ENCODE results near the gene RNF223.

RNF223 gene

DNA sequence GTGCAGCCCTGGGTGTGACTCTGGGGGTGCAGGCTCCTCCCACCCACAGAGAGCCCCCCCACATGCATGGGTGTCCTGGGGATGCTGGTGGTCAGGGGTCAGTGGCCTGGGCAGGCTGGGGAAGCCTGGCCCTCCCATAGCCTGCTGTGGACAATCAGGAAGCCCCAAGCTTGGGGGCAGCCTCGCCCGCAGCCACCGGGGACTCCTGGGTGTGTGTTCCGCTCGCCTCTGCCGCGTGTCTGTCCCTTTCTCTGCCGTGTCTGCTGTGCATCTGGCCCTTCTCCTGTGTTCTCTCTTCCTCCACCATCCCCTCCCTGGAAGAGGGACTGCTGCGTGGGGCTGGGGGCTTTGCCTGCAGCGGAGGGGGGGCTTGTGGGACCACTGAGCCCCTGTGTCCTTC, 31.3 kb downstream of the RNF223 start:
- H3K4me1 ChIP-seq (ENCODE audit: insufficient read depth, low read length): peaks cover 6% of the 10 kb centered on the region
- no peaks in the 10 kb centered on the region for H3K36me3 ChIP-seq (ENCODE audit: insufficient read depth, low read length)
- H3K4me3 ChIP-seq (ENCODE audit: low read depth in 1 of 2, low read length in 2 of 2): no peak overlapping the region
- no peak overlapping the region for H3K9ac ChIP-seq (ENCODE audit: low read length)
- H3K27me3 ChIP-seq (ENCODE audit: control insufficient read depth in 1 of 2, insufficient read depth in 2 of 2, low read length in 2 of 2): peaks cover 0 to 8% of the 10 kb centered on the region in 2 donors
- H3K27ac ChIP-seq (ENCODE audit: low read depth, low read length): no peak overlapping the region
- no peaks in the 10 kb centered on the region for H3K9me3 ChIP-seq (ENCODE audit: low read length)

- Histone ChIP-seq H3K9ac (ENCODE audit: low read length) (no peak overlapping the region), H3K27ac (ENCODE audit: low read depth, low read length) (no peak overlapping the region), H3K36me3 (ENCODE audit: insufficient read depth, low read length) (no peaks in the 10 kb centered on the region), H3K4me3 (ENCODE audit: low read depth in 1 of 2, low read length in 2 of 2) (no peak overlapping the region), H3K4me1 (ENCODE audit: insufficient read depth, low read length) (peaks cover 6% of the 10 kb centered on the region), H3K27me3 (ENCODE audit: control insufficient read depth in 1 of 2, insufficient read depth in 2 of 2, low read length in 2 of 2) (peaks cover 0 to 17% of the 10 kb centered on the region in 2 donors), H3K9me3 (ENCODE audit: low read length) (no peaks in the 10 kb centered on the region)
Measured at GRCh38 chr1:1041873-1042272, 32.2 kb downstream of the RNF223 start.

DNA sequence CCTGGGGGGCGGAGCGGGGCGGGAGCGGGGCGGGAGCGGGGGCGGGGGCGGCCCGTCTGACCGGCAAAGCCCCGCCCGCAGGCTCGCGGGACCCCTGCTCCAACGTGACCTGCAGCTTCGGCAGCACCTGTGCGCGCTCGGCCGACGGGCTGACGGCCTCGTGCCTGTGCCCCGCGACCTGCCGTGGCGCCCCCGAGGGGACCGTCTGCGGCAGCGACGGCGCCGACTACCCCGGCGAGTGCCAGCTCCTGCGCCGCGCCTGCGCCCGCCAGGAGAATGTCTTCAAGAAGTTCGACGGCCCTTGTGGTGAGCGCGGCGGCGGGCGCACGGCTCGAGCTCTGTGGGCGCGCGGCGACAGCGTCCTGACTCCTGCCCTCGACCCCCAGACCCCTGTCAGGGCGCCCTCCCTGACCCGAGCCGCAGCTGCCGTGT, 33.0 kb downstream of the RNF223 start:
- Histone ChIP-seq H3K4me1 (ENCODE audit: insufficient read depth, low read length) (peaks cover 6% of the 10 kb centered on the region), H3K4me3 (ENCODE audit: low read depth in 1 of 2, low read length in 2 of 2) (no peak overlapping the region), H3K9ac (ENCODE audit: low read length) (no peak overlapping the region), H3K27me3 (ENCODE audit: control insufficient read depth in 1 of 2, insufficient read depth in 2 of 2, low read length in 2 of 2) (peaks cover 0 to 20% of the 10 kb centered on the region in 2 donors), H3K9me3 (ENCODE audit: low read length) (no peaks in the 10 kb centered on the region), H3K36me3 (ENCODE audit: insufficient read depth, low read length) (no peaks in the 10 kb centered on the region), H3K27ac (ENCODE audit: low read depth, low read length) (no peak overlapping the region)

DNA sequence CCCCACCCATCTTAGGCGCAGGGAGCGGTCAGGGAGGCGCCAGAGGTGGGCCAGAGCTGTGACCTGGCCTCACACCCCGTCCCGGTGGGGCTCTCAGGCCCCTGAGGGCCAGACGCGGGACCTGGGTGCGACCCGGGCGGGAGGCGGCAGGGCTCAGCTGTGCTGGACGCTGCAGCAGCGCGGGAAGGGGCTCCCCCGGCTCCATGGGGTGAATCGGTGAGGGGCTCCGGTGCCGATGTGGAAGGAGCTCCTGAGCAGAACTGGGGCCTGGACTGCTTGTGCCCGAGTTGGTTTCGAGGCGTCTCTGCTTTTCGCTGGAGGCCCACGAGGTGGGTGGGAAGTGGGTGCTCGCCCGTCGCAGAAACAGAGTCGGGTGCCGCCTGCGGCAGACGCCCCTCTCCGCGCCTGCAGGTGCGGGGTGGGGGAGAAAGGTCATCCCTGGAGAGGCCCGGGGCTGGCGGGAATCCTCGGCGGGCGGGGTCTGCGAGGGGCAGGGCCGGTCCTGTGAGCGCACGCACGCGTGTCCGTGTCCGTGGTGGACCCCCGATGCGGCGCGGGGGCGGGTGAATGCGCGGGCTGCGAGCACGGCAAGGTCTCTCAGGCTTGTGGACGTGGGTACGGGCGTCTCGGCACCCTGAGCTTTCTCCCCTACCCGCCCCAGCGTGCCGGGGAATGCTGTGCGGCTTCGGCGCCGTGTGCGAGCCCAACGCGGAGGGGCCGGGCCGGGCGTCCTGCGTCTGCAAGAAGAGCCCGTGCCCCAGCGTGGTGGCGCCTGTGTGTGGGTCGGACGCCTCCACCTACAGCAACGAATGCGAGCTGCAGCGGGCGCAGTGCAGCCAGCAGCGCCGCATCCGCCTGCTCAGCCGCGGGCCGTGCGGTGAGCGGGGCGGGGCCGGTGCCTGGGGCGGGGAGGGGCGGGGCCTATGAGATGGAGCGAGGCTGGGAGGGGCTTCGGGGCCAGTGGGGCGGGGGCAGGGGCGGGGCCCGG, 33.8 kb downstream of the RNF223 start:
- Histone ChIP-seq H3K9ac (ENCODE audit: low read length) (no peak overlapping the region), H3K4me1 (ENCODE audit: insufficient read depth, low read length) (peaks cover 6% of the 10 kb centered on the region), H3K36me3 (ENCODE audit: insufficient read depth, low read length) (no peaks in the 10 kb centered on the region), H3K27me3 (ENCODE audit: control insufficient read depth in 1 of 2, insufficient read depth in 2 of 2, low read length in 2 of 2) (peaks cover 0 to 20% of the 10 kb centered on the region in 2 donors), H3K9me3 (ENCODE audit: low read length) (no peaks in the 10 kb centered on the region), H3K4me3 (ENCODE audit: low read depth in 1 of 2, low read length in 2 of 2) (peak overlapping the region; percentile 27 to 64), H3K27ac (ENCODE audit: low read depth, low read length) (no peak overlapping the region)

GRCh38 chr1:1039145-1039910, 34.8 kb downstream of the RNF223 start:
- Histone ChIP-seq H3K27me3 (ENCODE audit: control insufficient read depth in 1 of 2, insufficient read depth in 2 of 2, low read length in 2 of 2) (peaks cover 0 to 26% of the 10 kb centered on the region in 2 donors), H3K36me3 (ENCODE audit: insufficient read depth, low read length) (no peaks in the 10 kb centered on the region), H3K9ac (ENCODE audit: low read length) (no peak overlapping the region), H3K4me3 (ENCODE audit: low read depth in 1 of 2, low read length in 2 of 2) (no peak overlapping the region), H3K9me3 (ENCODE audit: low read length) (no peaks in the 10 kb centered on the region), H3K4me1 (ENCODE audit: insufficient read depth, low read length) (peaks cover 6% of the 10 kb centered on the region), H3K27ac (ENCODE audit: low read depth, low read length) (no peak overlapping the region)

- Histone ChIP-seq H3K36me3 (ENCODE audit: insufficient read depth, low read length) (no peaks in the 10 kb centered on the region), H3K4me3 (ENCODE audit: low read depth in 1 of 2, low read length in 2 of 2) (no peak overlapping the region), H3K27ac (ENCODE audit: low read depth, low read length) (no peak overlapping the region), H3K4me1 (ENCODE audit: insufficient read depth, low read length) (peaks cover 6% of the 10 kb centered on the region), H3K9ac (ENCODE audit: low read length) (no peak overlapping the region), H3K27me3 (ENCODE audit: control insufficient read depth in 1 of 2, insufficient read depth in 2 of 2, low read length in 2 of 2) (peaks cover 0 to 33% of the 10 kb centered on the region in 2 donors), H3K9me3 (ENCODE audit: low read length) (no peaks in the 10 kb centered on the region)
Measured at GRCh38 chr1:1038694-1039093, 35.4 kb downstream of the RNF223 start.

DNA sequence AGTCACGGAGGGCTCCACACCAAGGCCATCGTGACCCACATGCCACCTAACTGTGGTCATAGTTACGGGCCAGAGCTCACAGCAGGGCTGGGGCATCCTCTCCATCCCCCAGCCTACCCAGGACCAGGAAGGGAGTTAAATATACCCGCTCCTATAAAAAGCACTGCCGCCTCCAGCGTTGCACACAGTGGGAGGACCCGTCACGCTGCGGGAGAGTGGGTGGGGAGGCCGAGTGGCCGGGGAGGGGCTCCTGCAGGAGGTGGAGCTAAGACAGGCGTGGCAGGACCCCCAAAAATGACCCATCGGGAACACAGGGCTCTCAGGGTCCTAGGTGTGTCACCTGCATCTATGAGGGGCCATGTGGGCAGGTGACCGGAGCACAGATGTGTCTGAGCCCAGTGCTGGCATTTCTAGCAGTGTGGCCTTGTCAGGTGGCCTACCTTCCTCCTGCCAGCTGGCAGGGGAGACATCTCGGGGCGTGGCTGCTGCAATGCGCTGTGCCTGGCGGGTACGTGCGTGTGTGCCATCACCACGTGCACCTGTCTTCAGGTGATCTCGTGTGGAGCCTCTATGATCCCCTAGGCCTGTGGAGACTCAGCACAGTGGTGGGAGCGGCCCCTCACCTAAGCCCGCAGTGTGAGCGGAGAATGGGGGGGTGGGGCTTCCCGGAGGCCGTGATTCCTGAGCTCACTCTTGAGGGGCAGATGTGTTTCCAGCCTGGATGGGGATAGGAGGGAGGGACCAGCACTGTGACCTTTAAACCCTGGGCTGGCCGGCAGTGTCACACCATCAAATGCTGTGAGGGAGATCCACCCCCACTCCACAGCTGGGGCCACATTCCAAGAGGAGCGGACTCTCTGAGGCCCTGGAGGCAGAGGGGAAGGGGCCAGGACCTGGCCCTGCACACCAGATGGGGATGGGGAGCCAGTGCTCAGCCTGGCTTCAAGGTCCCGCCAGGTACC, 36.5 kb downstream of the RNF223 start:
- Histone ChIP-seq H3K27ac (ENCODE audit: low read depth, low read length) (no peak overlapping the region), H3K36me3 (ENCODE audit: insufficient read depth, low read length) (no peaks in the 10 kb centered on the region), H3K27me3 (ENCODE audit: control insufficient read depth in 1 of 2, insufficient read depth in 2 of 2, low read length in 2 of 2) (peaks cover 0 to 41% of the 10 kb centered on the region in 2 donors), H3K9ac (ENCODE audit: low read length) (no peak overlapping the region), H3K9me3 (ENCODE audit: low read length) (no peaks in the 10 kb centered on the region), H3K4me3 (ENCODE audit: low read depth in 1 of 2, low read length in 2 of 2) (no peak overlapping the region), H3K4me1 (ENCODE audit: insufficient read depth, low read length) (peaks cover 6% of the 10 kb centered on the region)

DNA sequence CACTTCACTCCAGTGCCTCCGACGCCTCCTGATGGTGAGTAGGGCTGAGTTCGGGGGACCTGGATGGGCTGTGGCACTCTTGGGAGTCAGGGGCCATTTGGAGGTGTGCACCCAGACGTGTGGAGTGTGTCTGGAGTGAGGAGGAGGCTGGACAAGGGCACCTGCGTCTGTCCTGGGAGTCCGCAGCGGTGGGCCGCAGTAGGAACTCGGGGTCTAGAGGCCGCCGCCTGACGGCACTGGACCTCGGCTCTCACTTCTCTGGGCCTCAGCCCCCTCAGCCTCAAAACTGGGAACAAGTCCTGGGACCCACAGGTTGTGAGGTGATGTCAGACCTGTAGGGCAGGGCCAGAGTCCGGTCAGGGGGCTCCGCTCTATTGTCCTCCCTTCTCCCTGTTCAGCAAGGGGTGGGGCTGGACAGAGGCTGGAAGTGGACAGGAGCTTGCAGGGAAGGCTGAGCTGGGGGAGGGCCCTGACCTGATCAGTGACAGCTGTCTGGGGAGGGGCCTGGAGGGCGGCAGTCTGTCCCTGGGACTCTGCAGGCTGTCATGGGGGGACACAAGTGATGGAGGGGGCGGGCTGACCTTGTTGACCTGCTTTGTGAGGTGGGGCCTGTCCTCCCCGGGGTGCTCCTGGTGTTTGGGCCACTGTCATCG, 38.7 kb downstream of the RNF223 start:
- Histone ChIP-seq H3K4me3 (ENCODE audit: low read depth in 1 of 2, low read length in 2 of 2) (no peak overlapping the region), H3K27me3 (ENCODE audit: control insufficient read depth in 1 of 2, insufficient read depth in 2 of 2, low read length in 2 of 2) (peaks cover 0 to 48% of the 10 kb centered on the region in 2 donors), H3K4me1 (ENCODE audit: insufficient read depth, low read length) (peaks cover 6% of the 10 kb centered on the region), H3K9me3 (ENCODE audit: low read length) (no peaks in the 10 kb centered on the region), H3K9ac (ENCODE audit: low read length) (no peak overlapping the region), H3K27ac (ENCODE audit: low read depth, low read length) (no peak overlapping the region), H3K36me3 (ENCODE audit: insufficient read depth, low read length) (no peaks in the 10 kb centered on the region)

- Histone ChIP-seq H3K9ac (ENCODE audit: low read length) (no peak overlapping the region), H3K9me3 (ENCODE audit: low read length) (no peaks in the 10 kb centered on the region), H3K4me1 (ENCODE audit: insufficient read depth, low read length) (no peaks in the 10 kb centered on the region), H3K36me3 (ENCODE audit: insufficient read depth, low read length) (no peaks in the 10 kb centered on the region), H3K27me3 (ENCODE audit: control insufficient read depth in 1 of 2, insufficient read depth in 2 of 2, low read length in 2 of 2) (peaks cover 0 to 41% of the 10 kb centered on the region in 2 donors), H3K27ac (ENCODE audit: low read depth, low read length) (no peak overlapping the region), H3K4me3 (ENCODE audit: low read depth in 1 of 2, low read length in 2 of 2) (no peak overlapping the region)
Measured at GRCh38 chr1:1034439-1034781, 39.7 kb downstream of the RNF223 start.

DNA sequence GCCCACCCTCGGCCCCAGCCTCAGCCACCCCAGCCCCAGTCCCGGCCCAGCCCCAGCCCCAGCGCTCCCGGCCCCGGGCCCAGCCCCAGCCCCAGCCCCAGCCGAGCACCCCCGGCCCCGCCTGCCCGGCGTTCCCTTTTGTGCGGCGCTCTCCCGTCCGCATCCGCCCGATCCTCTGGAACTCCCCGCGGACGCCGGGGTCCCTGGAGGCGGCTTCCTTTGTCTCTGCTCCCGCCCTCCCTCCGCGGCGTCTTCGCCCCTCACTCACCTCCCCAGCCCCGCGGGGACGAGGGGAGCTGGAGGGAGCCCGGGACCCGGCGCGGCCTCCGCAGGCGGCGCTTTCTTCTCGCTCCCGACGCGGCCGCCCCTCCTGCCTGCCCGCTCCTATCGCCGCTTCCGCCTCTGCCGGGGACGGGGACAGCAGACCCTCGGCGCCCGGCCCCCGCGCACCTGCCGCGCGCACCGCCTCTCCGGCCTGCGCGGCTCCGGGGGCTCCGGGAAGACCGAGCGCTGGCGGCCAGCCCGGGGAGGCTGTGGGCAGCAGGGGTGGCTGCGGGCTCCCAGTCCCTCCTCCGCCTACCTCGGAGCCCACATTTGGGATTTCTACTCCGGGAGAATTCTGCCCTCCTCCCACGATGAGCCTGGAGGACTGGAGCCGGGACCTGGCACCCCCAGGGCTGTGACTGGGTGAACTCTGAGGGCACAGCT, 40.2 kb downstream of the RNF223 start:
- H3K9ac ChIP-seq (ENCODE audit: low read length): no peak overlapping the region
- H3K4me1 ChIP-seq (ENCODE audit: insufficient read depth, low read length): no peaks in the 10 kb centered on the region
- peaks cover 0 to 41% of the 10 kb centered on the region in 2 donors for H3K27me3 ChIP-seq (ENCODE audit: control insufficient read depth in 1 of 2, insufficient read depth in 2 of 2, low read length in 2 of 2)
- no peak overlapping the region for H3K27ac ChIP-seq (ENCODE audit: low read depth, low read length)
- peak overlapping the region in 1 of 2 donors; percentile 27 for H3K4me3 ChIP-seq (ENCODE audit: low read depth in 1 of 2, low read length in 2 of 2)
- H3K36me3 ChIP-seq (ENCODE audit: insufficient read depth, low read length): no peaks in the 10 kb centered on the region
- H3K9me3 ChIP-seq (ENCODE audit: low read length): no peaks in the 10 kb centered on the region

Measured in muscle layer of colon (tissue), 2 donors.